NCI-H510A (cell line): Measurements from ENCODE around the gene KCNH5.

ENCODE experiments used
- DNase-seq: peaks from one replicate; lab custom pipeline; 2025; lab: John Stamatoyannopoulos, UW

KCNH5 gene

DNA sequence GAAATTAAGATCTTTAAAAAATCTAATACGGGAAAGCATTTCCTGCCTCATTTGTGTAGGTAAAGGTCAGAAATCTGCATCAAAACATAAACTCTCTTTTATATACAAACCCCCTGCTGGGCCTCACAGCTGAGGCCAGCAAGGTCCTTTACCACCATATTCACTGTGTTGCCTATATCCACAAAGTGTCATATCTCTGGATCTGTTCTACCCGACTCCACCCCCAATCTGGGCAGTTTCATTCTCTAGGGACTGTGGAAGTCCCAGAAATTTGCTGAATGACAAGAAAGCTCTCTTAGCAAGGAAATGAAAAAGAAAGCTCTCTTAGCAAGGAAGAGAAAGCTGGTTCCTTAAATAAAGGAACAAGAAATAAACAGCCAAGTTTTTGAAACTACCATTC, 301.7 kb downstream of the KCNH5 start:
- no peak for DNase-seq

DNA sequence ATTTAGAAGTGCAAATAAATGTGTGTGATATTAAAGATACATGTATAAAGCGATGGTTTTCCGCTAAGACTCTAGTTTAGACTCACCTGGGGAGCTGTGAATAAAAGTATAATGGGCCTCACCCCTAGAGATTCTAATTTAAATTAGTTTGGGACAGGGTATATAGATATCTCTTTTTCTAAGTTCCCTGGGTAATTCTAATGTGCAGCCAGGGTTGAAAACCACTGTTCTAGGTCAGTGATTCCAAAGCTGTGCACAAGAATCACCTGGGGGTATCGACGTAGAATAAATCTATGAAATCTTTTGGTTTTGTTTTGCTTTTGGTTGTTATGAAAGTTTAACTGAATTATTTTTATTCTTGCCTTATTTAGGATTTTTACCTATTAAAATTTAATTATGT, 302.1 kb downstream of the KCNH5 start:
- DNase-seq, result no peak

- DNase-seq, result no peak
Observed at GRCh38 chr14:62739647-62740046, 305.6 kb downstream of the KCNH5 start.

DNA sequence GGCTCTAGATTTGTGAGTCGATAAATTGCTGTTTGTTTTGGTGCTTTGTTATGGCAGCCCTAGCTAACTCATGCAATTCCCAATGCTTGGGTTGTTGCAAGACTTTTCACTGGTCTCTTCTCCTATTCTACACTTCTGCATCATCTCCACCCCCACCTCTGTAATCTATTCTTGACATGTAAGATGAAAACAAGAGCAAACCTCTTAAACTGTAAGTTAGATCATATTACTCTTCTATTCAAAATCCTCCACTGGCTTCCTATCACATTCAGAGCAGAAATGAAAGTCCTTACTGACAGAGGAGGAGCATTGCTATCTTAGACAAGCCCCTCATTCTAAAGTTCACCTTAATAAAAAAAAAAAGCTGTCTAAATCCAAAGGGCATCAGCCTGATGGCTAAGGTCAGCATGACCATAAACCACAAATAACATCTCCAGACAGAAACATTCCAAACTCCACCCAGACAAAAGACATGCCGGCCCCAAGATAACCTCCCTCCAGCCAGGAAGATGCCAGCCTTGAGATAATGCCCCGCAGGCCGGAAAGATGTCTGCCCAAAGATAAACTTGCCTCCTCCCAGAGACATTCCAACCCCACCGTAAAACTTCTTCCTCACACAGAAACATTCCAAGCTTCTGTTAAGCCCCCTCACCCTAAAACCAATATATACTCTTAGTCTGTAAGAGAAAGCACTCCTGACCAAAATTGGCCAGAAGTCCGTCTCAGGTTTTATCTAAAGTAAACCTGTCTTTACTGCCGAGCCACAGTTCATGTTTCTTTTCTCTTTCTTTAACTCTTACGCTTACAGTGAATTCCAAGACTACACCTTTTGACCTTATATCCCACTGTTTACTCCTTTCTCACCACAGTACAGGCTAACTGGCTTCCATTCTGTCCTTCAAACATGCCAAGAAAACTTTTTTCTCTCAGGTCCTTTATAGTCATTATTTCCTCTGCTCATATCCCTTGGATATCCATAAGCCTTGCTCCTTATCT, 308.9 kb downstream of the KCNH5 start:
- no peak for DNase-seq

- DNase-seq, result no peak
Observed at GRCh38 chr14:62734831-62735230, 310.4 kb downstream of the KCNH5 start.

GRCh38 chr14:62722406-62722805, 322.9 kb downstream of the KCNH5 start:
- DNase-seq, result no peak

- DNase-seq, result no peak
Observed at GRCh38 chr14:62718629-62719028, 326.6 kb downstream of the KCNH5 start.

GRCh38 chr14:62711351-62712023, 333.8 kb downstream of the KCNH5 start:
- no peak for DNase-seq

GRCh38 chr14:62710811-62711210, 334.4 kb downstream of the KCNH5 start:
- DNase-seq, result no peak

GRCh38 chr14:62709773-62710172, 335.5 kb downstream of the KCNH5 start:
- no peak for DNase-seq

- DNase-seq, result no peak
Observed at GRCh38 chr14:62706217-62706616, 339.0 kb downstream of the KCNH5 start.

- DNase-seq, result no peak
Observed at GRCh38 chr14:62697461-62697860, 347.8 kb downstream of the KCNH5 start.

GRCh38 chr14:62696929-62697328, 348.3 kb downstream of the KCNH5 start:
- DNase-seq, result no peak

- DNase-seq, result no peak
Observed at GRCh38 chr14:62696331-62696924, 348.8 kb downstream of the KCNH5 start.

DNA sequence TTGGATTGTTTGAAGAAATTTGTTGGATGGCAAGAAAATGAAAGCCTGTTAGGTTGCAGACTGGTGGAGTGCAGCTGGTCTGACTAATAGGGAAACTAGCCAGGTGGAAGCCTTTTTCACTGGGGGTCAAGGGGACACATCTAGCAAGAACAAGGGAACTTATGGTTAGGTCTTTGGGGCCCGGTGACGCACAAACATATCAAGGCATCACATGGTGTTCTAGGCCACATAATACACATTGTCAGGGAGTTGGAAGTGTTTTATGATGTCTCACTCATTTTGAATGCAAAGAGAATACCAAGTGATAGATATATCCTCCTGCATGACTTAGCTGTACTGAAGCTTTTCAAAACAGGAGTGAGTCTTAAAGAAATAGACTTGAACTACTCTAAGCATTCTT, 351.2 kb downstream of the KCNH5 start:
- no peak for DNase-seq

DNA sequence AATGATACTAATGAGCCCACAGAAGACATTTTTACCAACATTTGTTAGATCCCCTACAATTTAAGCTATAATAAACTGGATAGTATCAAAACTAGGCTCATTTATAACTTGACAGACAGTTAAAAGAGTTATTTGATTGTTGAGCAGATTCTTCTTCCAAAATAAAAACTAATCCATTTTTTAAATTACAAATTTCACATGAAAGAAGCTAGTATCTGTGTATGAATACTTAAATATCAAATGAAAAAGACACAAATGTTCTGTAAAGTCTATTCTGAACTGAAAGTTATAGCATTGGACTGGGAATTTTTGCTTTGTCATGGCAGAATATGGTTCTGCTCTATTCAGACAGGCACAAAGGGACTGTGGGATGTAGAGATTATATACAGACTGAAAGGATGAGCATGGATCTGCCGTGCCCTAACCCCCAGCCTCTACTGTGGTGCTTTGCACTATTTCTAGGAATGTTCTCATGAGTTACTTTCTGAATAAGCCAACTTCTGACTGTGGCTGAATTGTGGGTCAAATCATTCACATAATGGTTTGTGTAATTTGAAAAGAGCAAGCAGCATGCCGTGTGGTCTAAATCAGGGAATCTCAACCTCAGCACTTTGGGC, 352.7 kb downstream of the KCNH5 start:
- DNase-seq, result no peak

GRCh38 chr14:62691647-62692489, 353.4 kb downstream of the KCNH5 start:
- DNase-seq, result peak; percentile 67

- DNase-seq, result no peak
Observed at GRCh38 chr14:62689733-62690132, 355.5 kb downstream of the KCNH5 start.

DNA sequence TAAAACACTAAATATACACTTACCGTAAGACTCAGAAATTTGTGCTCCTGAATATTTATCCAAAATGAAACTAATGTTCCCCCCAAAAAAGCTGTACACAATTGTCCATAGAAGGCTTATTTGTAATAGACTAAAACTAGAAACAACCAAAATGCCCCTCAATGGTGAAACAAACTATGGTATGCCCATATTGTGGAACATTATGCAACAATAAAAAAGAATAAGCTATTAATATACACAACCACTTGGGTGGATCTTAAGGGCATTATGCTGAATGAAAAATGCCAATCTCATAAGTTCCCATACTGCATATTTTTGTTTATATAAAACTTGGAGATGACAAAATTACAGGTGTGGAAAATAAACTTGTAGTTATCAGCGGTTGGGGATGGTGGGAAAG, 357.4 kb downstream of the KCNH5 start:
- no peak for DNase-seq

GRCh38 chr14:62684376-62684775, 360.9 kb downstream of the KCNH5 start:
- no peak for DNase-seq

- no peak for DNase-seq
Observed at GRCh38 chr14:62682208-62682607, 363.1 kb downstream of the KCNH5 start.
